OCI-LY7 (cell line): ENCODE measurements around the gene NOVA2.

Experiments
- CTCF ChIP-seq: fragments of 200-600 bp; sonication (generic); conservative IDR thresholded peaks from 2 replicates; pipeline ENCODE4 v1.5.1; 2014; ENCODE audit warnings: mild to moderate bottlenecking, antibody characterized with exemption, low read length, moderate library complexity, mixed read lengths
- EZH2phosphoT487 ChIP-seq: fragments of 200-600 bp; sonication (generic); IDR thresholded peaks from 2 replicates; pipeline ENCODE4 v1.6.1; 2018; ENCODE audit warnings: low read depth, borderline replicate concordance, mild to moderate bottlenecking, mixed run types, antibody characterized with exemption, low read length, moderate library complexity, mixed read lengths

- no peak for TF ChIP-seq CTCF
- TF ChIP-seq EZH2phosphoT487 = no peak
Observed at GRCh38 chr19:45938733-45939319, 34.8 kb downstream of the NOVA2 start.
